HG03025 (cell line): ENCODE measurements around the gene TEX10.
A peak's percentile ranks its signal among the peaks of the same experiment; 100 is the strongest.
"Not testable (repeated sequence)": the region's sequence is repeated elsewhere in the genome, so short reads cannot be mapped to it uniquely, and the experiment has no call there.

Experiments
- ATAC-seq: cut with Tn5 transposase; IDR thresholded peaks from one replicate; pipeline ENCODE4 v1.9.1; 2021; ENCODE audit warnings: mild to moderate bottlenecking, moderate library complexity; ENCODE audit not compliant: unreplicated experiment, low FRiP score

The TEX10 gene

DNA sequence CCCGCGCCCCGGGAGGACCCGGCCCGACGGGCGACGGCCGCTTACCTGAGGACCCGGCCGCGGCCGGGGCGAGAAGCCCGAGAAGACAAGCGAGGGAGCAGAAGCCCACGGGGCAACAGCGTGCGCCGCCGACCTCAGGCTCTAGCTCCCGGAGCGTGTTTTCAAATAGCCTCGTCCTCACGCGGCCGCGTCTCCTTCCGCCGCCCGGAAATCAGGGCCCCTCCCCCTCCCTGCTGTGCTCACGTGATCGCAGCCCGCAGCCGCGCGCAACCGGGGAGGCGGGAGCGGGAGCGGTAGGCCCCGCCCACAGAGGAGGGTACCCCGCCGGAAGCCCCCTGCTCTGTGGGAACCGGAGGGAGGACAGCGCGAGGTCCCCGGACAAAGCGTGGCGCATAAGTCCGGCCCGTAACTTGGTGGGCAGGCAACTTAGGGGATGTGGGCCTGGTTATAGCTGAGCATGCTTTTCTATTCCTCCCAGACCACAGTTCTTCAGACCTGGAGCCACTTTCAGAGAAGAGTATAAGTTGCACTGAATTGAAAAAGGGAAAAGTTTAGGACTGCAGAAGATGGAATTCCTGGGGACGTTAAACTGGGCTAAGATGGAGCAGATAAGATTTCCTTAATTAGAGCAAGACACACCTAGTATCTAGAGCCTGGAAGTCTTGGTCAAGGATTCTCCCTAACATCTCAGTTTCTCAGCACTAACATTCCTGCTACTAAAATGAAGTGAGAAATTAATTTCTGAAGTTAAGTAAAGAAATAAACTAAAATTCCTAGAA is at the start of gene TEX10:
Gene TEX10 (minus strand): TSS at position 216 of the 779 bp plus-strand sequence. CDS start 3,579 bp downstream, outside the sequence.
- peak; percentile 80 for ATAC-seq

DNA sequence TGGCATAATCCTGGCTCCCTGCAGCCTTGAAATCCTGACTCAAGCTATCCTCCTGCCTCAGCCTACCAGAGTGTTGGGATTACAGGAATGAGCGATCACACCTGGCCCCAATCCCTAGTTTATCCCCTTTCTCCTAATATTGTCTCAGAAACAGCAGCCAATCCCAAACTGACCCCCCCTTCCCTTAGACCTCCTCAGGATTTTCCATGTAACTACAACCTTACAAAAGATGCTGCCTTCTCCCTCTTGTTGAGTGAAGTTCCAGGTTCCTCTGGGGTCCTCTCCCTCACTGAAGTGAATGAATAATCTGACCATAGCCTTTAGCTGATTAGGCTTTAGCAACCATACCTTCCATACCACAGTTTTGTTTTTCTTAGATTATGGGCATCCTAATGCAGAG is 48.3 kb upstream of the TEX10 start:
- ATAC-seq, result no peak

DNA sequence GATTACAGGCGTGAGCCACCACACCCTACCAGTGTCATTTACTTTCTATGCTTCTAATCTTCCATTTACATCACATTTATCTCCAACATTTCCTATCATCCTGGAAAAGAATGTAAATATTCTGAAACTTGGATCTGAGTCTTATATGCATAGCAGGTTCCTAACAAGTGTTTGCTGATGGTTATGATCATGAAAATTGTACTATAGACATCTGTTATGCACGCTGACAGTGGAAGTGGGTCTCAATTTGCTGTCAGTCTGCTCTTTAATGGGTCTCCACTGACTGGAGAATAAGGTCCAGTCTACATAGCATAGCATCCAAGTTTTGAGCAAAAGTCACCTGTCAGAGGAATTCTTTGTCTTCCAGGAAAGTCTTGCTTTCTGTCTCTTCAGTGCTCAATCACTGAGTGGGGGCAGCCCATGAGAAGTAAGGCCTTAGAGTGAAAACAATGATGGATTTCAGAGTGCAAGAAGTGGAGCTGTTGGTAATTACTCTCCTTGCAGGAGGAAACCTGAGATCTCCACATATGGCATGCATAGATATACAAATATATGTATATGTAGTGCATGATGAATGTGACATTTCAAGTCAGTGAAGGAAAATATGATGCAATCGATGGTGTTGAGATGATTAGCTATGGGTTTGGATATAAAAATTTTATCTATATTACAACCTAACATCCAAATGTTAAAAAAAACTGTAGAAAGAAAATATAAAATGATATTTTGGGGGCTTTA is 45.0 kb upstream of the TEX10 start:
- no peak for ATAC-seq

DNA sequence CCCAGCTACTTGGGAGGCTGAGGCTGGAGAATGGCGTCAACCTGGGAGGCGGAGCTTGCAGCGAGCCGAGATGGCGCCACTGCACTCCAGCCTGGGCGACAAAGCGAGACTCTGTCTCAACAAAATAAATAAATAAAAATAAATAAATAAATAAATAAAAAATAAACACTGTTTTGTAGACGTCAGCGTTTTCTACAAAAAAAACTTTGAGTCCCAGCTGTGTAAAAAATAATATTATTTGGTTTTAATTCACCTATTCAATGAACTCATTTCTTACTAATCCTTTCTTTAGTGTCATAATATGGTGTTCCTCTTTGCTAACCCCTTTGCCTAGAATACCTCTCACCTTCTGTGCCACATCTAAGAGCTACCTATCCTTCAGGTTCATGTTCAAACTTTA is 44.0 kb upstream of the TEX10 start:
- ATAC-seq, result no peak

DNA sequence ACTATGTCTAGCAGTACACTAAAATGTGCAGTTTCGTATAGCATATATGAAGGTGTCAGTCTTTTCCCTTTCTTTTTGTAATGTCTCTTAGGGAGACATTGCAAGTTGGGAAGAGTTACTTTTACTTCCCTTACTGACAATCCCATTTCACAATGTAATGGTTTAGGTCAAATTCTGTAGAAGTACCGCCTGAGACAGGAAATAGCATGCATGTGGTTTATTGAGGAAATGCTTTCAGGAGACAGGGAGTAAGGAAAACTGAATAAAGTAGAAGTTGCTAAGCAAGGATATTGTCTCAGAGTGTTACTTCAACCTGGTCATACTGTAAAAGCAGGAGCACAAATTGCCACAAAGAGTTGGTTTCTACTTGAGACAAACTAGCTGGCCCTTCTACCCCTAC is 42.1 kb upstream of the TEX10 start:
- no peak for ATAC-seq

DNA sequence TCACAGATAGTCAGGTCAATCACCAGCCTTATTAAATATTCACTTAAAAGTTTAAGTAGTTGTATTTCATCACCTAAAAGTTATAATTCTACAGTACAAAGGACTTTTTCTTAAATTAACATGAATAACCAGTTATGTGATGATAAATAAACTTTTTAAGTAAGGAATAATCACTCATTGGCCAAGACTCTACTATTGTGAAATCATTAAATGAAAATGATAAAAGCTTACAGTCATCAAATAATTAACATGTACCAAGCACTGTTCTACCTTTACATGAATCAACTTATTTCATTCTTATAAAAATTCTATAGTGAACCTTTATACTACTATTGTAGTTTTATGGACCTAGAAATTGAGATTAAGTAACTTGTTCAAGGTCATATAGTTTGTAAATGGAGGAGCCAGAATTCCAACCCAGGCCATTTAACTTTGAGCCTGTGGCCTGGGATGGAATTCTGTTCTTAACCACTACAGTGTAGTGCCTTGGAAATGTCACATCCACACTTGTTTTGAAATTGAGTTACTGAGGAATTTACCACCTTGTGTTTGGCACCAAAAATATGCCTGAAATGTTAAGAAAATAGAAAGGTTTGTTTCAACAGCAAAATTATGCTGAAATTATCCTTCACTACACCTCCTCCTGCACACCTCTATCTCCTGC is 41.4 kb upstream of the TEX10 start:
- no peak for ATAC-seq

DNA sequence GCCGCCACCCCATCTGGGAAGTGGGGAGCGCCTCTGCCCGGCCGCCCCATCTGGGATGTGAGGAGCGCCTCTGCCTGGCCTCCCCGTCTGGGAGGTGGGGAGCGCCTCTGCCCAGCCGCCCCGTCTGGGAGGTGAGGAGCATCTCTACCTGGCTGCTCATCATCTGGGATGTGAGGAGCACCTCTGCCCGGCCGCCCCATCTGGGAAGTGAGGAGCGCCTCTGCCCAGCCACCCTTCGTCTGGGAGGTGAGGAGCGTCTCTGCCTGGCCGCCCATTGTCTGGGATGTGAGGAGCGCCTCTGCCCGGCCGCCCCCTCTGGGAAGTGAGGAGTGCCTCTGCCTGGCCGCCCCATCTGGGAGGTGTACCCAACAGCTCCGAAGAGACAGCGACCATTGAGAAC is 40.2 kb upstream of the TEX10 start:
- not testable (repeated sequence) for ATAC-seq

DNA sequence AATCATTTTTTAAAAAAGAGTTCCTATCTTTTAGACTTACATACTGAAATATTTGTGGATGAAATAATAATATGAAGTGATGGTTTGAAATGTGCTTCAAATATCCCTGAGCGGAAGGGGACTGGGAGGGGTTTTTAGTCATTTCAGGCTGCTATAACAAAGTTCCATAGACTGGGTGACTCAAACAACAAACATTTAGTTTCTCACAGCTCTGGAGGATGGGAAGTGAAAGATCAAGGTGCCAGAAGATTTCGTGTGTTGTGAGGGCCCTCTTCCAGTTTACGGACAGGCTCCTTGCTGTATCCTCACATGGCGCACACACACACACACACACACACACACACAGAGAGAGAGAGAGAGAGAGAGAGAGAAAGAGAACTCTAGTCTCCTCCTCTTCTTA is 27.1 kb upstream of the TEX10 start:
- ATAC-seq, result no peak

DNA sequence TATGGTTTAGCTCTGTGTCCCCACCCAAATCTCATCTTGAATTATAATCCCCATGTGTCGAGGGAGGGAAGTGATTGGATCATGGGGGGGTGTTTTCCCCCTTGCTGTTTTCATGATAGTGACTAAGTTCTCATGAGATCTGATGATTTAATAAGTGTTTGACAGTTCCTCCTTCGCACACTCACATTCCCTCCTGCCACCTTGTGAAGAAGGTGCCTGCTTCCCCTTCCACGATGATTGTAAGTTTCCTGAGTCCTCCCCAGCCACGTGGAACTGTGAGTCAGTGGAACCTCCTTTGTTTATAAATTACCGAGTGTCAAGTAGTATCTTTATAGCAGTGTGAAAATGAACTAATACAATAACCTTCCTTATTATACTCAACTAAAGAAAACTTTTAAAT is 24.3 kb upstream of the TEX10 start:
- ATAC-seq, result no peak

DNA sequence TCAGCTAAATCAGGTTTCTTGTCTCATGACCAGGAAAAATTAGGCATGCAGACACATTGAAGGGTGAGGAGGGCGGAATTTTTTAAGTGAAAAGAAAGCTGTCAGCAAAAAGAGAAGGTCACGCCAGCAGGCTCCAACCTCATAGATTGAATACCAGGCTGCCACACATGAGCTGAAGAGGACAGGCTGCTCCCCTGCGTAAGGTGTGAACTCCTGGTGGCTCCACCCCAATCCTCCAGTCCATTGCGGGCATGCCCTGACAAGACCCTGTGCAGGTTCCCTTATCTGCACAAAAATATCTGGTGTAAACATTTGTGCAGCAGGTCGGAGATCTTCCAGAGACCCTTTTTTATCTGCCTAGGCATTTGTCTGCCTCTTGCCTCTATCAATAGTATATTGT is 22.9 kb upstream of the TEX10 start:
- ATAC-seq, result no peak

DNA sequence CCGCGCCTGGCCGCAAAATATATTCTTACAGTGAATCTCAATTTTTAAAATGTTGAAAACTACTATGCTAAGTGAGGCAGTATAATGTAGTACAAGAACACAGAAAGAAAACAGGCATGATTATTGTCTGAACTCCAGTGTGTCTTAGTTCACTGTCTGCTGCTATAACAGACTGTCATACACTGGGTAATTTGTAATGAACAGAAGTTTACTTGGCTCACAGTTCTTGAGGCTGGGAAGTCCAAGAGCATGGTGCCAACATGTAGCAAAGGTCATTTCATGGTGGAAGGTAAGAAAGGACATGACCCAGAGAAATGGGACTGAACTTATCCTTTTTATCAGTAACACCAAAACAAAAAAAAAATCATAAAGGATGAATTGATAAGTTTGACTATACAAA is 19.9 kb upstream of the TEX10 start:
- no peak for ATAC-seq

DNA sequence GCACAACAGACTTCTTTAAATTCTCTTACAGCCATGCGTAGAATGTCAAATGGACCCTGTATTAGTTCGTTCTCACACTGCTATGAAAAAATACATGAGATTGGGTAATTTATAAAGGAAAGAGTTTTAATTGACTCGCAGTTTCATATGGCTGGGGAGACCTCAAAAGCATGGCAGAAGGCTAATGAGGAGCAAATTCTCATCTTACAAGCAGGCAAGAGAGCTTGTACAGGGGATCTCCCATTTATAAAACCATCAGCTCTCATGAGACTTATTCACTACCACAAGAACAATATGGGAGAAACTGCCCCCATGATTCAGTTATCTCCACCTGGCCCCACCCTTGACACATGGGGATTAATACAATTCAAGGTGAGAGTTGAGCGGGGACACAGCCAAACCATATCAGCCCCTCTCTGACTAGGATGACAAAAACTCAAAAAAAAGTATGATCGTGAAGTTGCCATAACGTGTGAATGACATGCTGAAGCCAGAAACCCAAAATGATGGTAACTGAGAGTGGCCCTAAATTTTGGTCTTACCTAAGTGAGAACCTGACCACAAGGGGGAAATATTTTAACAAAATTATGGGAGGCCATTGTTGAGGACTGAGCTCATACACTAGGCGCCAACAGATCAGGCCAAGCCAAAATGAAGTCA is 17.5 kb upstream of the TEX10 start:
- ATAC-seq, result no peak

DNA sequence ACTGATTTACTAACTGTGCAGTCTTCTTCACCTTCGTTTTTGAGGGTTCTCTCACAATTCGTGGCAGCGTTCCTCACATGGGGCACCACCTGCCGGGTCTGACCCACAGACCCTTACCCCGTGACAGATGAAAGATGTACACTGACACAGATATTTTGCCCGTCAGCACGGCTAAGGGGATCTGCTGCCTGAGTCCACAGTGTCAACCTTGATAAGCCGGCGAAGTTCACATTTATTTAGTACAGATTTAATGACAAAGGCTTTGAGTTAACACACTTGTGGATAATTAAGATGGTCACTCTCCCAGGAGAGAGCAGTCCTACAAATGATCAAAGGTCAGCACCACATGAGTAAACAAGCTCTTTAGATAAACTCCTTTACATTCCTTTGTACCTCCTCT is 15.9 kb upstream of the TEX10 start:
- no peak for ATAC-seq

DNA sequence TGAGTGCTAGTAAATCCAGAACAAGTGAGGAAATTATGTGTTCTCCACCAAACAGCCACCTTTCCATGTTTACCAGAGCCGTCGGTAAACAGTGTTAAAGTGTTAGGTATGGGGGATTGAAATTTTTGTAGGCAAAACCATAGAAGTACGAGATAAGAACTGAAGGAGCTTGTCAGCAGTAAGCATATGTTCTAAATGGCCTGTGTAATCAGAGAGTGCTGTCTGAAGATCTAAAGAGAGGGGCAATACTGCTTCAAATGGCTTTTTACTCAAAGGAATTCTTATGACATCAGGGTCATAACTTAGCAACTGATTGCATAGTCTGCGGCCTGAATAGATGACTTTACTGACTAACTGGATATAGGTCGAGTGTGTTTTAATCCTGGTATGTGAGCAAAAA is 13.4 kb upstream of the TEX10 start:
- ATAC-seq, result no peak

DNA sequence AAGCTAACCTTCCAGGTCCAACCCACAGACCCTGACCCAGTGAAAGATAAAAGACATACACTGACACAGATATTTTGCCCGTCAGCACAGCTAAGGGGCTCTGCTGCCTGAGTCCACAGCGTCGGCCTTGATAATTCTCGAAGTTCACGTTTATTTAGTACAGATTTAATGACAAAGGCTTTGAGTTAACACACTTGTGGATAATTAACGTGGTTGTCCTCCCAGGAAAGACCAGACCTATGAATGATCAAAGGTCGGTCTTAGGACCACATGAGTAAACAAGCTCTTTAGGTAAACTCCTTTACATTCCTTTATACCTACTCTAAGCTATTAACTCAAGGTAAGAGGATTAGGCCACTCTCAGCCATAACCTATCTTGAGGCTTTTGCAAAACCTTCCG is 11.3 kb upstream of the TEX10 start:
- no peak for ATAC-seq

DNA sequence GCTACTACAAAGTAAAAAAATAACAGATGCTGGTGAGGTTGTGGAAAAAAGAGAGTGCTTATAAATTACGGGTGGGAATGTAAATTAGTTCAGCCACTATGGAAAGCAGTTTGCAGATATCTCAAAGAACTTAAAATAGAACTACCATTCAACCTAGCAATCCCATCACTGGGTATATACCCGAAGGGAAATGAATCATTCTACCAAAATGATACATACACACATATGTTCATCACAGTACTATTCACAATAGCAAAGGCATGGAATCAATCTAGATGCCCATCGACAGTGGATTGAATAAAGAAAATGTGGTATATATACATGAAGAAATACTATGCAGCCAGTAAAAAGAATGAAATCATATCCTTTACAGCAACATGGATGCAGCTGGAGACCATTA is 6.3 kb upstream of the TEX10 start:
- ATAC-seq, result no peak

DNA sequence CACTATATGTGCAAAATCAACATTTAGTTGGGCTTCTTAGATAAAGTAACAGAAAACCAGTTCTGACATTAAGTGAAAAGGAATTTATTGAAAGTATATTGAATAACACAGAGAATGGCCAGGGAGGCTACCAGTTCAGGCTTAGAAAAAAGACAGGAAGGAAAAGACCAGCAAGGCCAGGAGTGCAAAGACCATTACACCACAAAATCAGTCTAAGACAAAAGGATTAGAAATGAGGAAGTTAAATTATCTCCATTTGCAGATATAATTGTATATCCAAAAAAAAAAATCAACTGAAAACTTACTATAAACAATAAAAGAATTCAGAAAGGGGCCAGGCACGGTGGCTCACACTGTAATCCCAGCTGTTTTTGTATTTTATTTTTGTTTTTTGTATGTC is 4.8 kb upstream of the TEX10 start:
- no peak for ATAC-seq

DNA sequence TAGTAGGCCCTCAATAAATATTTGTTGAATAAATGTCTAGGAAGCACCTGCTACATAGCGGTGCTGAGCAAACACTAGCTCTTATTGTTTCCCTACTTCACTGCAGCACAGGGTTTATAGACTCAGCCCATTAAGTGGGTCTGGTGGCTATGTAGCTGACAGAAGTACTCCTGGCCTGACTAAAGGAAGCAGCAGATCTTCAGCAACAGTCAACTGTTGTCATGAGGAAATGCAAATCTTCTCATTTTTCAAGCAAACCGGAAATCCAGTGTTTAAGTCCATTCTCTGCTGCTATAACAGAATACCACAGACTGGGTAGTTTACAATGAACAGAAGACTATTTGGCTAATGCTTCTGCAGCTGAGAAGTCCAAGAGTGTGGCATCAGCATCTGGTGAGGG is 2.8 kb upstream of the TEX10 start:
- ATAC-seq, result no peak

DNA sequence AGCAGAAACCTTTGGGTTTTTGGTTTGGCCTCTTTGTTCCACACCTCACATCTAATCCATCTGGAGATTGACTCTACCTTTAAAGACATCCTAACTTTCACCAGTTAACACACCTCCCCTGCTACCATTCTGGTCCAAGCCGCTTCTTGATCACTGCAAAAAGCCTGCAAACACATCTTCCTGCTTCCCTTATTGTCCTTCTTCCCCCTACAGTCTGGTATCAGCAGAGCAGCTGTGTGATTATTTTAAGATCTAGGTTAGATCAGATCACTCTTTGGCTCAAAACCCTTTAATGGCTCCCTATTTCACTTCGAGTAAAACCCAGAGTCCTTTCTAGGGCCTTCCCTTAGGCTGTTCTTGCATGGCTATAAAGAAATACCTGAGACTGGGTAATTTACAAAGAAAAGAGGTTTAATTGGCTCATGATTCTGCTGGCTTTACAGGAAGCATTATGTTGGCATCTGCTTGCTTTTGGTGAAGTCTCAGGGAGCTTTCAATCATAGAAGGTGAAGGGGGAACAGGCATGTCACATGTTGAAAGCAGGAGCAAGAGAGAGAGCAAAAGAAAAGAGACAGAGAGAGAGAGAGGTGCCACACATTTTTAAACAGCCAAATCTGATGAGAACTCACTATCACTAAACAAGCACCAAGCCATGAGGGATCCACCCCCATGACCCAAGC is 1.5 kb upstream of the TEX10 start:
- ATAC-seq, result no peak

DNA sequence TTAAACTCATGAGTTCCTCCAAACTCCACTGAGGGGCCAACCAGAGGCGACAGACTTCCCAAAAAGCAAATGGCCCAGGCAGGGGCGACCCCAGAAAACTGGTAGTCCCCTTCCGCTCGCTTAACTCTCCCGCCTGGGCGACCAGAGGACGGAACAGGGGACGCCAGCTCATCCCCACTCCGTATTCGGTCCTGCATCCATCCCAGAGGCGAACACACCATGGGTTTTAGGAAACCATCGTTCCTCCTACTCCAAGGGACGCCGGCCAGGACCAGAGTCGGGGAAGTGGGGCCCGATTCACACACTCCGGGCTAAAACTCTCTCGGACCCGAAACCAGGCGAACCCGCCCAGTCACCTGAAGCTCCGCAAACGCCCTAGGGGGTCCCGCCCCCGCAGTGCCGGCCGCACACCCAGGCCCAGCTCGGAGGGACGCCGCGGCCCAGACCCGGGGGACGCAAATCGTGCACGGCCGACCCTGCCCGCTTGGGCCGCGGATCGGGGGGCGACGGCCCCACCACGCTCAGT is 478 bp downstream of the TEX10 start:
- peak; percentile 49 for ATAC-seq
